ENCODE data around the gene BABAM2.

DNA sequence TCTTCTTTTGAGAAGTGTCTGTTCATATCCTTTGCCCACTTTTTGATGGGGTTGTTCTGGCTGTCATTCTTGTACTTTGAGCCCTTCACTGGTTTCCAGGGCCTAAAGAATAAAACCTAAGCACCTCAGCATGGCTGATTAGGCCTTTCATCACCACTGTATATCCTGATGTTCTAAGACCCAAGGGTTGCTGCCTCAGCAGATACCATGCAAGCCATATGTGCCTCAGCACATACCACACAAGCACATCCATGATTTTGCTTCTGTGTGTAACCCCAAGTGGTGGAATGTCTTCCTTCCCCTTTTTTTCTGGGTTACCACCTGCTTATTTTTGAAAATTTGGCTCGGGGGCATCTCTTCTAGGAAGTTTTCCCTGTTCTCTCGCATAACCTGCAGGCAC, 11.7 kb upstream of the BABAM2 start:
- TF ChIP-seq POLR2A (IDR thresholded peaks at IDR 0.05) = no peak
- TF ChIP-seq CTCF (IDR thresholded peaks at IDR 0.05) = no peak

Data from heart left ventricle (tissue), 13 donors.